HEK293T (cell line): ENCODE measurements around the gene ALK.

ENCODE experiments used
- ARNT ChIP-seq: fragments of 450-650 bp; IDR thresholded peaks from 2 replicates; pipeline ENCODE4 v1.6.1; 2017; ENCODE audit warnings: mild to moderate bottlenecking
- CTBP1 ChIP-seq: fragments of 450-650 bp; IDR thresholded peaks from 2 replicates; pipeline ENCODE4 v1.6.1; 2016; ENCODE audit warnings: borderline replicate concordance
- ELF4 ChIP-seq: fragments of 450-650 bp; IDR thresholded peaks from 2 replicates; pipeline ENCODE4 v1.6.1; 2017; ENCODE audit warnings: antibody characterized with exemption
- FOXA1 ChIP-seq: fragments of 450-650 bp; IDR thresholded peaks from 2 replicates; pipeline ENCODE4 v1.6.1; 2016; ENCODE audit warnings: mild to moderate bottlenecking
- FOXK2 ChIP-seq: fragments of 450-650 bp; IDR thresholded peaks from 2 replicates; pipeline ENCODE4 v1.6.1; 2016; ENCODE audit warnings: mild to moderate bottlenecking
- FOXM1 ChIP-seq: fragments of 450-650 bp; IDR thresholded peaks from 2 replicates; pipeline ENCODE4 v1.6.1; 2017; ENCODE audit warnings: mild to moderate bottlenecking, borderline replicate concordance
- HDGF ChIP-seq: fragments of 450-650 bp; IDR thresholded peaks from 2 replicates; pipeline ENCODE4 v1.6.1; 2017; ENCODE audit warnings: antibody characterized with exemption, borderline replicate concordance
- NFRKB ChIP-seq: fragments of 450-650 bp; IDR thresholded peaks from 2 replicates; pipeline ENCODE4 v1.6.1; 2016; ENCODE audit warnings: mild to moderate bottlenecking, moderate library complexity
- PKNOX1 ChIP-seq: fragments of 450-650 bp; IDR thresholded peaks from 2 replicates; pipeline ENCODE4 v1.6.1; 2016
- SP1 ChIP-seq: fragments of 450-650 bp; IDR thresholded peaks from 2 replicates; pipeline ENCODE4 v1.6.1; 2017
- SUZ12 ChIP-seq: fragments of 450-650 bp; IDR thresholded peaks from 2 replicates; pipeline ENCODE4 v1.6.1; 2016; ENCODE audit warnings: mild to moderate bottlenecking
- TARDBP ChIP-seq: fragments of 450-650 bp; IDR thresholded peaks from 2 replicates; pipeline ENCODE4 v1.6.1; 2016
- ZNF384 ChIP-seq: fragments of 450-650 bp; IDR thresholded peaks from 2 replicates; pipeline ENCODE4 v1.6.1; 2016

GRCh38 chr2:29698216-29698615, 223.2 kb downstream of the ALK start:
- TF ChIP-seq ARNT: no peak
- TF ChIP-seq SP1: no peak
- no peak for TF ChIP-seq ZNF384
- TF ChIP-seq PKNOX1: no peak
- no peak for TF ChIP-seq CTBP1
- TF ChIP-seq SUZ12: no peak
- no peak for TF ChIP-seq FOXK2
- TF ChIP-seq FOXM1: no peak
- TF ChIP-seq FOXA1: no peak
- no peak for TF ChIP-seq ELF4
- no peak for TF ChIP-seq TARDBP
- no peak for TF ChIP-seq NFRKB
- TF ChIP-seq HDGF: no peak
